Immature natural killer cell (primary cell): ENCODE results near the gene RHBDF2. TPM values are rescaled to one million over a fixed set of nuclear protein-coding genes. Genes with fewer than 3 reads are reported as not detected.
A peak's percentile ranks its signal among the peaks of the same experiment; 100 is the strongest.
"Not testable (repeated sequence)": the region's sequence is repeated elsewhere in the genome, so short reads cannot be mapped to it uniquely, and the experiment has no call there.

Experiments
- DNase-seq, 3 donors: peaks; one replicate each; pipeline ENCODE4 v3.0.0; 2022; ENCODE audit warnings: mixed read lengths in 1 of 3
- H3K27ac Mint-ChIP-seq, 6 donors: one replicate each; pipeline ENCODE4 v1.8.0; 2020; ENCODE audit warnings: mixed read lengths in 6 of 6, mild to moderate bottlenecking in 5 of 6, inconsistent platforms in 4 of 6, moderate library complexity in 3 of 6
- H3K27me3 Mint-ChIP-seq, 3 donors: one replicate each; pipeline ENCODE4 v1.8.0; 2020 to 2021; ENCODE audit warnings: low read depth in 3 of 3, mild to moderate bottlenecking in 3 of 3, mixed read lengths in 3 of 3, moderate library complexity in 3 of 3, inconsistent platforms in 1 of 3
- H3K36me3 Mint-ChIP-seq, 3 donors: one replicate each; pipeline ENCODE4 v1.8.0; 2020; ENCODE audit warnings: mixed read lengths in 3 of 3, inconsistent platforms in 2 of 3, mild to moderate bottlenecking in 2 of 3
- H3K4me1 Mint-ChIP-seq, 2 donors: one replicate each; pipeline ENCODE4 v1.8.0; 2020; ENCODE audit warnings: inconsistent platforms in 2 of 2, mild to moderate bottlenecking in 2 of 2, mixed read lengths in 2 of 2, moderate library complexity in 1 of 2
- H3K4me3 Mint-ChIP-seq, 5 donors: one replicate each; pipeline ENCODE4 v1.8.0; 2020; ENCODE audit warnings: mild to moderate bottlenecking in 5 of 5, mixed read lengths in 5 of 5, inconsistent platforms in 3 of 5, moderate library complexity in 3 of 5
- H3K9me3 Mint-ChIP-seq, 6 donors: one replicate each; pipeline ENCODE4 v1.8.0; 2020; ENCODE audit warnings: mild to moderate bottlenecking in 6 of 6, mixed read lengths in 6 of 6, inconsistent platforms in 4 of 6, moderate library complexity in 3 of 6
- polyA plus RNA-seq, 3 donors: library from polyadenylated mRNA; unstranded; fragments of 300-500 nt; fragmentation: Illumina TruSeq; gene quantifications; one replicate each; pipeline ENCODE4 v1.2.3, GENCODE V29; 2021

Gene RHBDF2
- polyA plus RNA-seq, 3 donors from 2014 or later: 19.3 to 90.5 (median 23.6) TPM

- Mint-ChIP-seq H3K4me3 (no peak overlapping the region), H3K27me3 (peaks cover 7 to 16% (median 9%) of the 10 kb centered on the region in 3 donors), H3K27ac (no peak overlapping the region), H3K9me3 (no peaks in the 10 kb centered on the region), H3K36me3 (no peaks in the 10 kb centered on the region), H3K4me1 (peaks cover 16 to 18% of the 10 kb centered on the region in 2 donors)
- no peak for DNase-seq
These were observed 33.9 kb upstream of the RHBDF2 start for GRCh38 chr17:76534831-76535732.

DNA sequence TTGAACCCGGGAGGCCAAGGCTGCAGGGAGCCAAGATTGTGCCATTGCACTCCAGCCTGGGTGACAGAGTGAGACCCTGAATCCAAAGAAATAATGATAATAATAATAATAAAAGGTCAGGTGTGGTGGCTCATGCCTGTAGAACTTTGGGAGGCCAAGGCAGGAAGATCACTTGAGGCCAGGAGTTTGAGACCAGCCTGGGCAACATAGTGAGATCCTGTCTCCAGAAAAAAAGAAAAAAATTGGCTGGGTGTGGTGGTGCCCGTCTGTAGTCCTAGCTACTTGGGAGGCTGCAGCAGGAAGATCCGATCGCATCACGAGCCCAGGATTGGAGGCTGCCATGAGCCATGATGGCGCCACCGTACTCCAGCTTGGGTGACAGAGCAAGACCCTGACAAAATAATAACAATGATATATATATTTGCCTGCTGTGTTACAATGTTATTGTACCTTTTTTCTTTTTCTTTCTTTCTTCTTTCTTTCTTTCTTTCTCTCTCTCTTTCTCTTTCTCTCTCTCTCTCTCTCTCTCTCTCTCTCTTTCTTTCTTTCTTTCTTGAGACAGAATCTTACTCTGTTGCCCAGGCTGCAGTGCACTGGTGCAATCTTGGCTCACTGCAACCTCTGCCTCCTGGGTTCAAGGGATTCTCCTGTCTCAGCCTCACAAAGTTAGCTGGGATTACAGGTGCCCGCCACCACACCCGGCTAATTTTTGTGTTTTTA, 32.6 kb upstream of the RHBDF2 start:
- H3K27ac Mint-ChIP-seq: peak overlapping the region in 1 of 6 donors; percentile 24
- peaks cover 4 to 10% (median 7%) of the 10 kb centered on the region in 3 donors for H3K27me3 Mint-ChIP-seq
- H3K4me1 Mint-ChIP-seq: peaks cover 11 to 13% of the 10 kb centered on the region in 2 donors
- H3K9me3 Mint-ChIP-seq, H3K36me3 Mint-ChIP-seq, H3K4me3 Mint-ChIP-seq, DNase-seq: not testable (repeated sequence)

- Mint-ChIP-seq H3K27me3 (peaks cover 4 to 5% (median 5%) of the 10 kb centered on the region in 3 donors), H3K27ac (peak overlapping the region in 2 of 6 donors; percentile 30 to 83), H3K36me3 (no peaks in the 10 kb centered on the region), H3K4me3 (no peak overlapping the region), H3K9me3 (no peaks in the 10 kb centered on the region), H3K4me1 (peaks cover 24 to 27% of the 10 kb centered on the region in 2 donors)
- DNase-seq: no peak
These were observed 30.9 kb upstream of the RHBDF2 start for GRCh38 chr17:76532072-76532651.

DNA sequence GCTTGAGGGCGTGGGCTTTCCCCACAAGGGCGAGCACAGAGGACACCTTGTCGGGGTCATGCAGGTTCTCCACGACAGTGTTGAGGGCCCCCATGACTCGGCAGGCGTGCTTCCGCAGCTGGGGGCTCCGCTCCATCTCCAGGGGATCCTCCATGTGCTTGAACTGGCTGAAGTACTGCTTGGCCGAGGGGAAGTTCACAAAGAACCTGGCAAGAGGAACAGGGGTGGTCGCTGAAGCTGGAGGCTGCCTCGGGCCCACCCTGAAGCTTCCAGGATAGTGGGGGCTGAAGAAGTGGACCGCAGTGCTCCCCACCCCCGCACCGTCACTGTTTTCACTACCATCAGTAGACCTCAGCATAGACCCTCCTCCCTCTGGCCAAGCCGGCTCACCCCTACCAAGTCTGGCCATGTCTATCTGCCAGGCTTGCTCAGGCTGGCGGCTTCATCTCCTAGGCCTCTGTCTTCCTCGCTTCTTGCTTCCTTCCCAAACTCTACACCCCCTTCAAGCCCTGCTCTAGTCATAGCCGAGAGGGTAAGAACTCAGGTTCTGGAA, 30.3 kb upstream of the RHBDF2 start:
- DNase-seq: no peak
- H3K4me3 Mint-ChIP-seq: no peak overlapping the region
- peaks cover 24 to 30% of the 10 kb centered on the region in 2 donors for H3K4me1 Mint-ChIP-seq
- peaks cover under 1 to 5% (median 3%) of the 10 kb centered on the region in 3 donors for H3K27me3 Mint-ChIP-seq
- no peaks in the 10 kb centered on the region for H3K9me3 Mint-ChIP-seq
- H3K36me3 Mint-ChIP-seq: no peaks in the 10 kb centered on the region
- peak overlapping the region in 2 of 6 donors; percentile 28 to 83 for H3K27ac Mint-ChIP-seq

GRCh38 chr17:76530811-76531485, 29.7 kb upstream of the RHBDF2 start:
- Mint-ChIP-seq H3K4me1 (peaks cover 23 to 30% of the 10 kb centered on the region in 2 donors), H3K36me3 (no peaks in the 10 kb centered on the region), H3K9me3 (no peaks in the 10 kb centered on the region), H3K4me3 (no peak overlapping the region), H3K27me3 (peaks cover 0 to 5% (median 0%) of the 10 kb centered on the region in 3 donors), H3K27ac (peak overlapping the region in 4 of 6 donors; percentile 46 to 88 (median 71))
- DNase-seq: no peak

GRCh38 chr17:76530095-76530723, 29.0 kb upstream of the RHBDF2 start:
- peak overlapping the region in 5 of 6 donors; percentile 46 to 88 (median 76) for H3K27ac Mint-ChIP-seq
- no peaks in the 10 kb centered on the region for H3K36me3 Mint-ChIP-seq
- peaks cover 23 to 30% of the 10 kb centered on the region in 2 donors for H3K4me1 Mint-ChIP-seq
- H3K9me3 Mint-ChIP-seq: no peaks in the 10 kb centered on the region
- DNase-seq: no peak
- H3K4me3 Mint-ChIP-seq: peak overlapping the region in 3 of 5 donors; percentile 20 to 66 (median 61)
- H3K27me3 Mint-ChIP-seq: peaks cover 0 to 5% (median 0%) of the 10 kb centered on the region in 3 donors

- H3K36me3 Mint-ChIP-seq: no peaks in the 10 kb centered on the region
- H3K4me1 Mint-ChIP-seq: peaks cover 24 to 30% of the 10 kb centered on the region in 2 donors
- H3K4me3 Mint-ChIP-seq: peak overlapping the region in 1 of 5 donors; percentile 26
- no peak for DNase-seq
- no peak overlapping the region for H3K27ac Mint-ChIP-seq
- H3K9me3 Mint-ChIP-seq: no peaks in the 10 kb centered on the region
- peaks cover 0 to 5% (median 0%) of the 10 kb centered on the region in 3 donors for H3K27me3 Mint-ChIP-seq
These were observed 28.2 kb upstream of the RHBDF2 start for GRCh38 chr17:76529224-76530094.

GRCh38 chr17:76528528-76529223, 27.5 kb upstream of the RHBDF2 start:
- Mint-ChIP-seq H3K36me3 (no peaks in the 10 kb centered on the region), H3K9me3 (no peaks in the 10 kb centered on the region), H3K27me3 (peaks cover 0 to 5% (median 0%) of the 10 kb centered on the region in 3 donors), H3K4me1 (peaks cover 25 to 32% of the 10 kb centered on the region in 2 donors), H3K4me3 (peak overlapping the region in 2 of 5 donors; percentile 30 to 39), H3K27ac (peak overlapping the region in 2 of 6 donors; percentile 45 to 71)
- DNase-seq: no peak

- peaks cover 0 to 5% (median 0%) of the 10 kb centered on the region in 3 donors for H3K27me3 Mint-ChIP-seq
- no peaks in the 10 kb centered on the region for H3K9me3 Mint-ChIP-seq
- peak overlapping the region in 2 of 6 donors; percentile 43 to 88 for H3K27ac Mint-ChIP-seq
- peaks cover 28 to 37% of the 10 kb centered on the region in 2 donors for H3K4me1 Mint-ChIP-seq
- no peaks in the 10 kb centered on the region for H3K36me3 Mint-ChIP-seq
- DNase-seq: no peak
- peak overlapping the region; percentile 41 to 68 (median 44) for H3K4me3 Mint-ChIP-seq
These were observed 26.9 kb upstream of the RHBDF2 start for GRCh38 chr17:76528156-76528527.

GRCh38 chr17:76527430-76528111, 26.3 kb upstream of the RHBDF2 start:
- no peaks in the 10 kb centered on the region for H3K9me3 Mint-ChIP-seq

DNA sequence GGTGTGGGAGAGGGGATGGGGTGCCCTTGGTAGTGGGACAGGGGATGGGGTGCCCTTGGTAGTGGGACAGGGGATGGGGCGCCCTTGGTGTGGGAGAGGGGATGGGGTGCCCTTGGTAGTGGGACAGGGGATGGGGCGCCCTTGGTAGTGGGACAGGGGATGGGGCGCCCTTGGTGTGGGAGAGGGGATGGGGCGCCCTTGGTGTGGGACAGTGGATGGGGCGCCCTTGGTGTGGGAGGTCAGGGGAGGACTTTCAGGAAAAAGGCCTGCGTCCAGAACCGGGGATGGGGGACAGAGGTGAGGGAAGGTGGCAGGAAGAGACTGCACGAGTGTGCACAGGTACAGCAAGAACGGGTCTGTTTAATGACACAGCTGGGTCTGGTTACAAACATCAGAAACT, 25.8 kb upstream of the RHBDF2 start:
- H3K36me3 Mint-ChIP-seq: not testable (repeated sequence)

More at GRCh38 chr17:76527430-76528111, 26.3 kb upstream of the RHBDF2 start:
- H3K27ac Mint-ChIP-seq: peak overlapping the region in 5 of 6 donors; percentile 85 to 95 (median 88)
- peaks cover 31 to 41% of the 10 kb centered on the region in 2 donors for H3K4me1 Mint-ChIP-seq
- H3K36me3 Mint-ChIP-seq: no peaks in the 10 kb centered on the region
- H3K4me3 Mint-ChIP-seq: peak overlapping the region; percentile 42 to 81 (median 72)
- H3K27me3 Mint-ChIP-seq: peaks cover 0 to 3% (median 0%) of the 10 kb centered on the region in 3 donors
- peak; percentile 55 to 68 (median 67) for DNase-seq

More for the DNA sequence above, 25.8 kb upstream of the RHBDF2 start:
- peak overlapping the region in 5 of 6 donors; percentile 85 to 95 (median 88) for H3K27ac Mint-ChIP-seq
- H3K27me3 Mint-ChIP-seq, H3K9me3 Mint-ChIP-seq, DNase-seq: not testable (repeated sequence)
- peaks cover 31 to 39% of the 10 kb centered on the region in 2 donors for H3K4me1 Mint-ChIP-seq
- H3K4me3 Mint-ChIP-seq: peak overlapping the region; percentile 41 to 81 (median 72)
